Activated T-helper 1 cell treated with anti-CD3 and anti-CD28 coated beads, Interleukin-2, amount 50 U/mL, for 16 hours (primary cell): ENCODE measurements around the gene PIEZO1.
"Not testable (repeated sequence)": the region's sequence is repeated elsewhere in the genome, so short reads cannot be mapped to it uniquely, and the experiment has no call there.

Experiments used
- DNase-seq, 2 donors: peaks; one replicate each; pipeline ENCODE4 v3.0.0-alpha.2; 2020; ENCODE audit warnings: low read depth in 1 of 2, low spot score in 1 of 2

Gene PIEZO1

GRCh38 chr16:88785106-88785924 is at the start of gene PIEZO1:
TSS of gene PIEZO1 (minus strand) at chr16:88785220. CDS start at chr16:88784964, 256 bp downstream.
- DNase-seq = peak; percentile 70 to 74

GRCh38 chr16:88834670-88835069 is 49.6 kb upstream of the PIEZO1 start:
- no peak for DNase-seq

- no peak for DNase-seq
These were observed 48.1 kb upstream of the PIEZO1 start for GRCh38 chr16:88833086-88833485.

- no peak for DNase-seq
These were observed 46.8 kb upstream of the PIEZO1 start for GRCh38 chr16:88831838-88832237.

- DNase-seq = no peak
These were observed 45.8 kb upstream of the PIEZO1 start for GRCh38 chr16:88830783-88831182.

GRCh38 chr16:88830258-88830657 is 45.2 kb upstream of the PIEZO1 start:
- no peak for DNase-seq

- DNase-seq = no peak
These were observed 43.7 kb upstream of the PIEZO1 start for GRCh38 chr16:88828711-88829110.

- DNase-seq = no peak
These were observed 42.7 kb upstream of the PIEZO1 start for GRCh38 chr16:88827727-88828126.

GRCh38 chr16:88826070-88826840 is 41.2 kb upstream of the PIEZO1 start:
- DNase-seq = no peak

- no peak for DNase-seq
These were observed 40.1 kb upstream of the PIEZO1 start for GRCh38 chr16:88825146-88825545.

GRCh38 chr16:88824256-88825077 is 39.4 kb upstream of the PIEZO1 start:
- no peak for DNase-seq

GRCh38 chr16:88823646-88824045 is 38.6 kb upstream of the PIEZO1 start:
- DNase-seq = not testable (repeated sequence)

- DNase-seq = no peak
These were observed 37.4 kb upstream of the PIEZO1 start for GRCh38 chr16:88822281-88823040.

GRCh38 chr16:88821168-88821850 is 36.3 kb upstream of the PIEZO1 start:
- DNase-seq = no peak

- DNase-seq = no peak
These were observed 35.5 kb upstream of the PIEZO1 start for GRCh38 chr16:88820385-88821025.

GRCh38 chr16:88819126-88819525 is 34.1 kb upstream of the PIEZO1 start:
- no peak for DNase-seq

GRCh38 chr16:88818575-88818874 is 33.5 kb upstream of the PIEZO1 start:
- DNase-seq = no peak

- no peak for DNase-seq
These were observed 33.0 kb upstream of the PIEZO1 start for GRCh38 chr16:88817785-88818574.
